Adrenal gland (tissue), 5 donors: Measurements from ENCODE around the gene STRN3.

Source experiments
- CTCF ChIP-seq, 6 experiments: fragments of 450-650 bp in 4 of 6; fragments of 200-600 bp in 2 of 6; sonication (generic) in 1 of 6; IDR thresholded peaks; 1 replicate in 5 of 6; 2 replicates in 1 of 6; pipeline versions ENCODE4 v1.5.1 to v1.8.0; 2016 to 2021; ENCODE audit warnings: antibody characterized with exemption in 6 of 6, mild to moderate bottlenecking in 2 of 6, moderate library complexity in 1 of 6
- POLR2A ChIP-seq, 2 donors: fragments of 450-650 bp; IDR thresholded peaks; one replicate each; pipeline ENCODE4 v1.6.1; 2017; ENCODE audit warnings: antibody characterized with exemption in 2 of 2, mild to moderate bottlenecking in 2 of 2, moderate library complexity in 1 of 2
- donor health status: DM: no; HTN: no; CAD: no.

DNA sequence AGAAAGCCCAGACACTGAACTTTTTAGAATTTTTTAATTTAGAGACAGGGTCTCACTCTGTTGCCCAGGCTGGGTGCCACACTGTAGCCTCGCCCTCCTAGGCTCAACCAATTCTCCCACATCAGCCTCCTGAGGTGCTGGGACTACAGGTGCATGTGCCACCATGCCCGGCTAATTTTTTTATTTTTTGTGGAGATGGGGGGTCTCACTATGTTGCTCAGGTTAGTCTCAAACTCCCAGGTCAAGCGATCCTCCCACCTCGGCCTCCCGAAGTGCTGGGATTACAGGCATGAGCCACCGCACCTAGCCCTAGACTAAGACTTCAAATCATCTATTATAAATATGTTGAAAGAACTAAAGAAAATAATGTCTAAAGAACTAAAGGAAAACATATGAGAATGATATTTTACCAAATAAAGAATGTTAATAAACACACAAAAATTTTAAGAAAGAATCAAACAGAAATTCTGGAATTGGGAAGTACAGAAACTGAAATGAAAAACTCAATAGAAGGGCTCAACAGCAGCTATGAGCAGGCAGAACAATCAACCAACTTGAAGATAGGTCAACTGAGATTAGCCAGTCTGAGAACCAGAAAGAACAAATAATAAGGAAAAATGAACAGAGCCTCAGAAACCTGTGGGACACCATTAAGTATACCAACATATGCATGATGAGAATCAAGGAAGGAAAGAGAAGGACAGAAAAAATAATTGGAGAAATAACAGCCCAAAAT lies 27.0 kb downstream of the STRN3 start:
- TF ChIP-seq CTCF (IDR thresholded peaks at IDR 0.05) (no peak), POLR2A (IDR thresholded peaks at IDR 0.05) (no peak)
